Measurements from ENCODE around the gene DOCK9. TPM values are rescaled to one million over a fixed set of nuclear protein-coding genes. Genes with fewer than 3 reads are reported as not detected.

DOCK9 gene
- total RNA-seq, 1 experiment from 2014 or later, result 4.5 TPM

DNA sequence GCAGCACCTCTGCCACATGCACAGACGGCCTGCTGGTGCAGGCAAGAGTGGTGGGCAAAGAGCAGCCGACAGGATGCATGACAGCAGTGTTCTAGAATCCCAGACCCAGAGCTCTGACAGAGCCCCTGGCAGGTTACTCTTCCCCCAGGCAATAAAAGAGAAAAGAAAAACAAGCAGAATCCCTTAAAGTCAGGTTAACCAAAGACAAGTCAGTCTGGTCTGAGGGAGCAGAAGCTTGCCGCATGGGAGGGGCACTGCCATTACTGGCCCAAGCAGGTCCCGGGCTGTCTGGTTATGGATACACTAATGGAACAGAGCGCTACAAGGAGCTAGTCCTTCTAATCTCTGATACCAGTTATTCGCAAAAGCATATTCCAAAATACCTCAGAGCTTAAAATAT is 36.1 kb upstream of the DOCK9 start:
- Histone ChIP-seq H3K9me3 (ENCODE audit: low read depth, low read length, poor library complexity, severe bottlenecking) (no peaks in the 10 kb centered on the region), H3K27me3 (replicated peaks; ENCODE audit: insufficient read depth, low read depth, low read length, poor library complexity) (no peaks in the 10 kb centered on the region), H3K36me3 (ENCODE audit: insufficient read depth, low read length, poor library complexity, severe bottlenecking) (no peaks in the 10 kb centered on the region), H3K27ac (ENCODE audit: low read depth, low read length, poor library complexity, severe bottlenecking) (no peak overlapping the region), H3K4me3 (ENCODE audit: low read depth, low read length, poor library complexity, severe bottlenecking) (no peak overlapping the region), H3K4me1 (ENCODE audit: insufficient read depth, low read length, poor library complexity, severe bottlenecking) (no peaks in the 10 kb centered on the region)
- no peak for TF ChIP-seq EZH2 (IDR thresholded peaks at IDR 0.05; ENCODE audit: borderline replicate concordance, low read depth, low read length, poor library complexity, severe bottlenecking)
- TF ChIP-seq, protein P1, sequence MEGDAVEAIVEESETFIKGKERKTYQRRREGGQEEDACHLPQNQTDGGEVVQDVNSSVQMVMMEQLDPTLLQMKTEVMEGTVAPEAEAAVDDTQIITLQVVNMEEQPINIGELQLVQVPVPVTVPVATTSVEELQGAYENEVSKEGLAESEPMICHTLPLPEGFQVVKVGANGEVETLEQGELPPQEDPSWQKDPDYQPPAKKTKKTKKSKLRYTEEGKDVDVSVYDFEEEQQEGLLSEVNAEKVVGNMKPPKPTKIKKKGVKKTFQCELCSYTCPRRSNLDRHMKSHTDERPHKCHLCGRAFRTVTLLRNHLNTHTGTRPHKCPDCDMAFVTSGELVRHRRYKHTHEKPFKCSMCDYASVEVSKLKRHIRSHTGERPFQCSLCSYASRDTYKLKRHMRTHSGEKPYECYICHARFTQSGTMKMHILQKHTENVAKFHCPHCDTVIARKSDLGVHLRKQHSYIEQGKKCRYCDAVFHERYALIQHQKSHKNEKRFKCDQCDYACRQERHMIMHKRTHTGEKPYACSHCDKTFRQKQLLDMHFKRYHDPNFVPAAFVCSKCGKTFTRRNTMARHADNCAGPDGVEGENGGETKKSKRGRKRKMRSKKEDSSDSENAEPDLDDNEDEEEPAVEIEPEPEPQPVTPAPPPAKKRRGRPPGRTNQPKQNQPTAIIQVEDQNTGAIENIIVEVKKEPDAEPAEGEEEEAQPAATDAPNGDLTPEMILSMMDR (conservative IDR thresholded peaks at IDR 0.05; ENCODE audit: low read depth, low read length), result no peak
- no peak for DNase-seq (ENCODE audit: low spot score)
- intact Hi-C loops (cut with micrococcal nuclease; ENCODE audit: unreplicated experiment), result no loop called here
- BruUV-seq (replicated peaks), result no TSS peak
- ChIA-PET CTCF (no interaction called here), POLR2A (ENCODE audit: low non-redundant PET) (no interaction called here)

DNA sequence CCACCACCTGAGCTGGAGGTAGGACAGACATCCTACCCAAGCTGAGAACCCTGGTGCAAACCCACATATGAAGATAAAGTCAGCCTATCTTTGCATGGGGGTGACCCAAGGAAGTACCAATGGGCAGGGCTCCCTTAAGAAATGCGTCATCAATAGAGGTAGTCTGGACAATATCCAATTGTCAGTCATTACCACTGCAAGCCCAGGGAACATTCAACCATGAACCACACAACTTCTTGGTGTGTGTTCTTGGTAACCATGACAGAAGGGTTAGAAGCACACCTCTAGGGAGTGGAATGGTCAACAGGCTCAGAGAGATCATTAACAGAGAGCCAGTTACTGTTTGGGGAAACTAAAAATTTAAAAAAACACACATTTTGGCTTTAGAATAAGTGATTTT is 34.7 kb upstream of the DOCK9 start:
- intact Hi-C loops (cut with micrococcal nuclease; ENCODE audit: unreplicated experiment), result no loop called here
- CTCF ChIA-PET, result no interaction called here
- POLR2A ChIA-PET (ENCODE audit: low non-redundant PET), result no interaction called here
- no TSS peak for BruUV-seq (replicated peaks)
- H3K4me3 ChIP-seq (ENCODE audit: low read depth, low read length, poor library complexity, severe bottlenecking), result no peak overlapping the region
- H3K27me3 ChIP-seq (replicated peaks; ENCODE audit: insufficient read depth, low read depth, low read length, poor library complexity), result no peaks in the 10 kb centered on the region
- TF ChIP-seq, protein P1 (conservative IDR thresholded peaks at IDR 0.05; ENCODE audit: low read depth, low read length), result no peak
- TF ChIP-seq EZH2 (IDR thresholded peaks at IDR 0.05; ENCODE audit: borderline replicate concordance, low read depth, low read length, poor library complexity, severe bottlenecking), result no peak
- no peak for DNase-seq (ENCODE audit: low spot score)
- no peak overlapping the region for H3K27ac ChIP-seq (ENCODE audit: low read depth, low read length, poor library complexity, severe bottlenecking)
- H3K36me3 ChIP-seq (ENCODE audit: insufficient read depth, low read length, poor library complexity, severe bottlenecking), result no peaks in the 10 kb centered on the region
- no peaks in the 10 kb centered on the region for H3K4me1 ChIP-seq (ENCODE audit: insufficient read depth, low read length, poor library complexity, severe bottlenecking)
- no peaks in the 10 kb centered on the region for H3K9me3 ChIP-seq (ENCODE audit: low read depth, low read length, poor library complexity, severe bottlenecking)

DNA sequence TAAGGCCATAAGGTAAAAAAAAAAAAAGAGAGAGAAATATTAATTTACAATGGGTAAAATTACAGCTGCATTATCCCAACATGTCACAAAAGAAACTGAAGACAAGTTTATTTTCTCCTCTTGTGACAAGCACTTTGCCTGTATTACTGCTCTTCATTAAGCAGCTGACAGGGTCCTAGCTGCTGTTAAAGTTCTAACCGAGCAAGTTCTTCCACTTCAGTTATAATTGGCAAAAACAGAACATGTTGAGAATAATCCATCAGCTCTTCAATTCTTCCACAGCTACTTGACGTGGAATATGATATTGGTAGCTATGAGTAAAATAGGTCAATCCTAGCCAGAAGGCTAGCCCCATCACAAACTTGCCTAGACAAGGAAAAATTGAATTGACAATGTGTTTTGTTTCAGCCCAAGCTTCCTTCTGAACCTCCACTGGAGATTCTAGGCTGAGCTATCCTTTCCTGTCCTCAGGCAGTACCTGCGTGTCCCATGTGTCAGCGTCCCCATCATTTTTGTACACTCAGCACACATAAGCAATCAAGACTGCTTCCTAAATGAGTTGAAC is 32.2 kb upstream of the DOCK9 start:
- BruUV-seq (replicated peaks), result no TSS peak
- no peak overlapping the region for H3K27ac ChIP-seq (ENCODE audit: low read depth, low read length, poor library complexity, severe bottlenecking)
- no peak for DNase-seq (ENCODE audit: low spot score)
- H3K36me3 ChIP-seq (ENCODE audit: insufficient read depth, low read length, poor library complexity, severe bottlenecking), result no peaks in the 10 kb centered on the region
- intact Hi-C loops (cut with micrococcal nuclease; ENCODE audit: unreplicated experiment), result no loop called here
- POLR2A ChIA-PET (ENCODE audit: low non-redundant PET), result no interaction called here
- H3K4me1 ChIP-seq (ENCODE audit: insufficient read depth, low read length, poor library complexity, severe bottlenecking), result no peaks in the 10 kb centered on the region
- no peak for TF ChIP-seq EZH2 (IDR thresholded peaks at IDR 0.05; ENCODE audit: borderline replicate concordance, low read depth, low read length, poor library complexity, severe bottlenecking)
- TF ChIP-seq, protein P1 (conservative IDR thresholded peaks at IDR 0.05; ENCODE audit: low read depth, low read length), result no peak
- H3K27me3 ChIP-seq (replicated peaks; ENCODE audit: insufficient read depth, low read depth, low read length, poor library complexity), result no peaks in the 10 kb centered on the region
- no peak overlapping the region for H3K4me3 ChIP-seq (ENCODE audit: low read depth, low read length, poor library complexity, severe bottlenecking)
- CTCF ChIA-PET, result interaction anchor here (0.5 kb wide), 1 partner anchor 35 kb away, joined by 3 read pairs; no protein-coding TSS in a partner anchor
- no peaks in the 10 kb centered on the region for H3K9me3 ChIP-seq (ENCODE audit: low read depth, low read length, poor library complexity, severe bottlenecking)

All from A673 (cell line).